Neural cell (in vitro differentiated cells): ENCODE results near the gene CRIP3.

Experiments used
- CTCF ChIP-seq: fragments of 450-650 bp; IDR thresholded peaks from 2 replicates; pipeline ENCODE4 v1.5.1; 2014; ENCODE audit warnings: antibody characterized with exemption, mild to moderate bottlenecking, moderate library complexity; ENCODE audit not compliant: poor library complexity, severe bottlenecking
- EZH2 ChIP-seq: fragments of 200-600, 300-800 bp; shearing (Covaris generic), sonication (generic); IDR thresholded peaks from 2 replicates; pipeline ENCODE4 v1.6.1; 2014; ENCODE audit warnings: antibody characterized with exemption, low read length, borderline replicate concordance, mild to moderate bottlenecking; ENCODE audit not compliant: insufficient read depth, poor library complexity, severe bottlenecking
- TF ChIP-seq, protein P1 (sequence below): IDR thresholded peaks from 2 replicates; pipeline ENCODE4 v1.6.1; 2012; ENCODE audit warnings: borderline replicate concordance

GRCh38 chr6:43261198-43261597, 47.4 kb downstream of the CRIP3 start:
- TF ChIP-seq CTCF (no peak), EZH2 (no peak)
- TF ChIP-seq, protein P1, sequence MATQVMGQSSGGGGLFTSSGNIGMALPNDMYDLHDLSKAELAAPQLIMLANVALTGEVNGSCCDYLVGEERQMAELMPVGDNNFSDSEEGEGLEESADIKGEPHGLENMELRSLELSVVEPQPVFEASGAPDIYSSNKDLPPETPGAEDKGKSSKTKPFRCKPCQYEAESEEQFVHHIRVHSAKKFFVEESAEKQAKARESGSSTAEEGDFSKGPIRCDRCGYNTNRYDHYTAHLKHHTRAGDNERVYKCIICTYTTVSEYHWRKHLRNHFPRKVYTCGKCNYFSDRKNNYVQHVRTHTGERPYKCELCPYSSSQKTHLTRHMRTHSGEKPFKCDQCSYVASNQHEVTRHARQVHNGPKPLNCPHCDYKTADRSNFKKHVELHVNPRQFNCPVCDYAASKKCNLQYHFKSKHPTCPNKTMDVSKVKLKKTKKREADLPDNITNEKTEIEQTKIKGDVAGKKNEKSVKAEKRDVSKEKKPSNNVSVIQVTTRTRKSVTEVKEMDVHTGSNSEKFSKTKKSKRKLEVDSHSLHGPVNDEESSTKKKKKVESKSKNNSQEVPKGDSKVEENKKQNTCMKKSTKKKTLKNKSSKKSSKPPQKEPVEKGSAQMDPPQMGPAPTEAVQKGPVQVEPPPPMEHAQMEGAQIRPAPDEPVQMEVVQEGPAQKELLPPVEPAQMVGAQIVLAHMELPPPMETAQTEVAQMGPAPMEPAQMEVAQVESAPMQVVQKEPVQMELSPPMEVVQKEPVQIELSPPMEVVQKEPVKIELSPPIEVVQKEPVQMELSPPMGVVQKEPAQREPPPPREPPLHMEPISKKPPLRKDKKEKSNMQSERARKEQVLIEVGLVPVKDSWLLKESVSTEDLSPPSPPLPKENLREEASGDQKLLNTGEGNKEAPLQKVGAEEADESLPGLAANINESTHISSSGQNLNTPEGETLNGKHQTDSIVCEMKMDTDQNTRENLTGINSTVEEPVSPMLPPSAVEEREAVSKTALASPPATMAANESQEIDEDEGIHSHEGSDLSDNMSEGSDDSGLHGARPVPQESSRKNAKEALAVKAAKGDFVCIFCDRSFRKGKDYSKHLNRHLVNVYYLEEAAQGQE = no peak
